Spleen (tissue), 11 donors: ENCODE results near the gene GTF2B. TPM values are rescaled to one million over a fixed set of nuclear protein-coding genes. Genes with fewer than 3 reads are reported as not detected.
"Not testable (repeated sequence)": the region's sequence is repeated elsewhere in the genome, so short reads cannot be mapped to it uniquely, and the experiment has no call there.

ENCODE experiments used
- DNase-seq: peaks from one replicate; pipeline ENCODE4 v3.0.0-alpha.2; 2020
- H3K27ac ChIP-seq, 8 donors: fragments of 200-600 bp; sonication (generic) in 7 of 8; 1 replicate in 4 of 8; 2 replicates in 4 of 8; pipeline versions ENCODE4 v1.5.0 to v1.8.0; 2016 to 2021; ENCODE audit warnings: inconsistent platforms in 4 of 8, mild to moderate bottlenecking in 4 of 8, moderate library complexity in 1 of 8
- H3K27me3 ChIP-seq, 7 donors: fragments of 200-600 bp; sonication (generic) in 6 of 7; replicated peaks in 1 of 7; 1 replicate in 4 of 7; 2 replicates in 3 of 7; pipeline versions ENCODE4 v1.5.0 to v1.8.0; 2016 to 2021; ENCODE audit warnings: inconsistent platforms in 3 of 7, mild to moderate bottlenecking in 1 of 7
- H3K36me3 ChIP-seq, 6 donors: fragments of 200-600 bp; sonication (generic) in 5 of 6; 1 replicate in 4 of 6; 2 replicates in 2 of 6; pipeline versions ENCODE4 v1.5.0 to v1.8.0; 2016 to 2021; ENCODE audit warnings: inconsistent platforms in 2 of 6
- H3K4me1 ChIP-seq, 6 donors: fragments of 200-600 bp; sonication (generic) in 5 of 6; 1 replicate in 3 of 6; 2 replicates in 3 of 6; pipeline versions ENCODE4 v1.5.0 to v1.8.0; 2016 to 2021; ENCODE audit warnings: inconsistent platforms in 3 of 6
- H3K4me3 ChIP-seq, 8 donors: fragments of 200-600 bp; sonication (generic) in 7 of 8; 1 replicate in 4 of 8; 2 replicates in 4 of 8; pipeline versions ENCODE4 v1.5.0 to v1.8.0; 2016 to 2021; ENCODE audit warnings: inconsistent platforms in 4 of 8, mild to moderate bottlenecking in 4 of 8, moderate library complexity in 2 of 8
- H3K9me3 ChIP-seq, 8 donors: fragments of 200-600 bp; sonication (generic) in 7 of 8; 1 replicate in 4 of 8; 2 replicates in 4 of 8; pipeline versions ENCODE4 v1.5.0 to v1.8.0; 2016 to 2021; ENCODE audit warnings: inconsistent platforms in 4 of 8
- CTCF ChIP-seq, 11 experiments: fragments of 200-600 bp in 7 of 11; fragments of 450-650 bp in 4 of 11; sonication (generic) in 4 of 11; IDR thresholded peaks in 8 of 11; conservative IDR thresholded peaks in 3 of 11; 1 replicate in 7 of 11; 2 replicates in 4 of 11; pipeline versions ENCODE4 v1.4.0 to v1.8.0; 2016 to 2021; ENCODE audit warnings: antibody characterized with exemption in 11 of 11, inconsistent platforms in 4 of 11, mild to moderate bottlenecking in 1 of 11
- POLR2A ChIP-seq, 3 donors: fragments of 450-650 bp; IDR thresholded peaks; one replicate each; pipeline ENCODE4 v1.5.1; 2017; ENCODE audit warnings: antibody characterized with exemption in 3 of 3, mild to moderate bottlenecking in 1 of 3
- POLR2AphosphoS5 ChIP-seq, 3 donors: sonication (generic); formaldehyde crosslinking; IDR thresholded peaks; one replicate each; pipeline ENCODE4 v1.5.1; 2017; ENCODE audit warnings: antibody characterized with exemption in 3 of 3
- WGBS, 5 donors: extraction: QIAGEN DNeasy Blood & Tissue Kit in 3 of 5; methylation state at CpG; one replicate each; pipeline versions ENCODE4 v1.1.5 to v1.1.7; 2013 to 2018; 5-methylcytosine and 5-hydroxymethylcytosine counted together
- intact Hi-C: fragments of 100-400 bp; cut with DNase I; formaldehyde crosslinking; loops from one replicate; pipeline ENCODE4 v1.15.0; 2023; ENCODE audit warnings: low total_unique reads
- polyA plus RNA-seq, 3 donors: library from polyadenylated mRNA; stranded (reverse); fragments of 200-250 nt; gene quantifications; one replicate each; pipeline ENCODE4 v1.2.1, GENCODE V29; 2013
- total RNA-seq, 7 donors: library from RNA; depleted of rRNA in 3 of 7; stranded (reverse); fragments of >200 nt in 3 of 7; fragmentation: NEBNext Ultra II Directional in 4 of 7; extraction: Animal tissue kit (Norgen Biotek cat#: 25700) in 4 of 7; gene quantifications; one replicate each; pipeline versions ENCODE4 v1.1.0 to v1.2.1, GENCODE V29; 2016 to 2021
- donor health status: healthy with polysubstance abuse.
- donor health status: DM: no; HTN: no; CAD: no; lungs with moderate emphysema.
- donor health status: DM: no; HTN: no; CAD: no.
- donor health status: Bipolar disorder and iron deficiency.
- donor health status: healthy.
- donor health status: DM: no; HTN: no; CAD: no.
- donor health status: DM: yes; HTN: yes; CAD: no.

GTF2B gene
- total and polyA plus RNA-seq, 10 donors = 24.0 to 40.5 (median 31.7) TPM

- 87 to 100% (median 97%) methylated on average over 1 of the region's 1 CpG for WGBS, 5 donors
- Histone ChIP-seq H3K4me3 (no peak overlapping the region), H3K27me3 (no peaks in the 10 kb centered on the region), H3K4me1 (no peaks in the 10 kb centered on the region), H3K9me3 (peaks cover 4 to 45% (median 38%) of the 10 kb centered on the region in 8 donors), H3K36me3 (peaks cover 0 to 78% (median 53%) of the 10 kb centered on the region in 6 donors), H3K27ac (no peak overlapping the region)
- DNase-seq = no peak
- intact Hi-C loops = no loop called here
- TF ChIP-seq CTCF (IDR thresholded peaks at IDR 0.05 in 8 of 11, conservative IDR thresholded peaks at IDR 0.05 in 3 of 11) (no peak), POLR2A (IDR thresholded peaks at IDR 0.05) (no peak), POLR2AphosphoS5 (IDR thresholded peaks at IDR 0.05) (no peak)
Measured at GRCh38 chr1:88920845-88921244, 29.5 kb upstream of the GTF2B start.

- TF ChIP-seq POLR2AphosphoS5 (IDR thresholded peaks at IDR 0.05) (no peak), CTCF (IDR thresholded peaks at IDR 0.05 in 8 of 11, conservative IDR thresholded peaks at IDR 0.05 in 3 of 11) (no peak), POLR2A (IDR thresholded peaks at IDR 0.05) (no peak)
- H3K4me1 ChIP-seq = no peaks in the 10 kb centered on the region
- intact Hi-C loops = no loop called here
- H3K9me3 ChIP-seq = peaks cover 4 to 69% (median 52%) of the 10 kb centered on the region in 8 donors
- H3K27ac ChIP-seq = no peak overlapping the region
- H3K36me3 ChIP-seq = peaks cover 0 to 44% (median 28%) of the 10 kb centered on the region in 6 donors
- no peak for DNase-seq
- no peaks in the 10 kb centered on the region for H3K27me3 ChIP-seq
- 94 to 99% (median 97%) methylated on average over 3 of the region's 3 CpGs for WGBS, 5 donors
- H3K4me3 ChIP-seq = no peak overlapping the region
Measured at GRCh38 chr1:88917321-88918025, 26.1 kb upstream of the GTF2B start.

- Histone ChIP-seq H3K4me1 (no peaks in the 10 kb centered on the region), H3K9me3 (peaks cover 4 to 69% (median 52%) of the 10 kb centered on the region in 8 donors), H3K27me3 (no peaks in the 10 kb centered on the region), H3K36me3 (peaks cover 0 to 38% (median 28%) of the 10 kb centered on the region in 6 donors), H3K27ac (no peak overlapping the region), H3K4me3 (no peak overlapping the region)
- WGBS, 5 donors = 52 to 93% (median 72%) methylated on average over 1 of the region's 1 CpG
- TF ChIP-seq CTCF (IDR thresholded peaks at IDR 0.05 in 8 of 11, conservative IDR thresholded peaks at IDR 0.05 in 3 of 11) (no peak), POLR2A (IDR thresholded peaks at IDR 0.05) (no peak), POLR2AphosphoS5 (IDR thresholded peaks at IDR 0.05) (no peak)
- intact Hi-C loops = no loop called here
- DNase-seq = no peak
Measured at GRCh38 chr1:88916883-88917282, 25.5 kb upstream of the GTF2B start.

GRCh38 chr1:88911800-88912199, 20.4 kb upstream of the GTF2B start:
- intact Hi-C loops, H3K27me3 ChIP-seq, H3K36me3 ChIP-seq, H3K27ac ChIP-seq, H3K4me1 ChIP-seq, H3K4me3 ChIP-seq, DNase-seq: not testable (repeated sequence)
- peaks cover 0 to 34% (median 23%) of the 10 kb centered on the region in 8 donors for H3K9me3 ChIP-seq
- WGBS, 5 donors = 89 to 98% (median 95%) methylated on average over 9 of the region's 9 CpGs
